Neutrophil (primary cell): ENCODE measurements around the gene ACAD11.
A peak's percentile ranks its signal among the peaks of the same experiment; 100 is the strongest.

ENCODE experiments used
- H3K27ac ChIP-seq: fragments of 200-600 bp; sonication (generic); 2 replicates; pipeline ENCODE4 v1.5.1; 2016; ENCODE audit warnings: mild to moderate bottlenecking, moderate library complexity
- H3K27me3 ChIP-seq: fragments of 200-600 bp; sonication (generic); 2 replicates; pipeline ENCODE4 v1.6.0; 2016; ENCODE audit warnings: mild to moderate bottlenecking
- H3K36me3 ChIP-seq: fragments of 200-600 bp; sonication (generic); 2 replicates; pipeline ENCODE4 v1.5.1; 2017
- H3K4me1 ChIP-seq, 2 experiments: fragments of 200-600 bp in 1 of 2; sonication (generic) in 1 of 2; 1 replicate in 1 of 2; 2 replicates in 1 of 2; pipeline versions ENCODE4 v1.5.1 to v1.6.1; 2013 to 2016; ENCODE audit warnings: low read depth in 1 of 2, low read length in 1 of 2, mild to moderate bottlenecking in 1 of 2, moderate library complexity in 1 of 2; ENCODE audit not compliant: control insufficient read depth in 1 of 2, insufficient read depth in 1 of 2
- H3K4me3 ChIP-seq, 2 experiments: fragments of 200-600 bp in 1 of 2; sonication (generic) in 1 of 2; 1 replicate in 1 of 2; 2 replicates in 1 of 2; pipeline ENCODE4 v1.5.1; 2013 to 2016; ENCODE audit warnings: low read depth in 1 of 2, low read length in 1 of 2, mild to moderate bottlenecking in 1 of 2, moderate library complexity in 1 of 2
- H3K9me3 ChIP-seq: fragments of 200-600 bp; sonication (generic); 2 replicates; pipeline ENCODE4 v1.5.1; 2016
- CTCF ChIP-seq: fragments of 200-600 bp; sonication (generic); IDR thresholded peaks from 2 replicates; pipeline ENCODE4 v1.5.1; 2016; ENCODE audit warnings: antibody characterized with exemption

The ACAD11 gene, protein sequence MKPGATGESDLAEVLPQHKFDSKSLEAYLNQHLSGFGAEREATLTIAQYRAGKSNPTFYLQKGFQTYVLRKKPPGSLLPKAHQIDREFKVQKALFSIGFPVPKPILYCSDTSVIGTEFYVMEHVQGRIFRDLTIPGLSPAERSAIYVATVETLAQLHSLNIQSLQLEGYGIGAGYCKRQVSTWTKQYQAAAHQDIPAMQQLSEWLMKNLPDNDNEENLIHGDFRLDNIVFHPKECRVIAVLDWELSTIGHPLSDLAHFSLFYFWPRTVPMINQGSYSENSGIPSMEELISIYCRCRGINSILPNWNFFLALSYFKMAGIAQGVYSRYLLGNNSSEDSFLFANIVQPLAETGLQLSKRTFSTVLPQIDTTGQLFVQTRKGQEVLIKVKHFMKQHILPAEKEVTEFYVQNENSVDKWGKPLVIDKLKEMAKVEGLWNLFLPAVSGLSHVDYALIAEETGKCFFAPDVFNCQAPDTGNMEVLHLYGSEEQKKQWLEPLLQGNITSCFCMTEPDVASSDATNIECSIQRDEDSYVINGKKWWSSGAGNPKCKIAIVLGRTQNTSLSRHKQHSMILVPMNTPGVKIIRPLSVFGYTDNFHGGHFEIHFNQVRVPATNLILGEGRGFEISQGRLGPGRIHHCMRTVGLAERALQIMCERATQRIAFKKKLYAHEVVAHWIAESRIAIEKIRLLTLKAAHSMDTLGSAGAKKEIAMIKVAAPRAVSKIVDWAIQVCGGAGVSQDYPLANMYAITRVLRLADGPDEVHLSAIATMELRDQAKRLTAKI

GRCh38 chr3:132659365-132660051 lies at the start of gene ACAD11:
TSS of gene ACAD11 (minus strand) at chr3:132659809. CDS start at chr3:132659751, 58 bp downstream.
- peak within 1 kb of the TSS; percentile 80 for H3K4me3 ChIP-seq
- H3K36me3 ChIP-seq = no peaks in the 10 kb centered on the region
- H3K27me3 ChIP-seq = no peaks in the 10 kb centered on the region
- H3K4me1 ChIP-seq = peaks cover 26 to 30% of the 10 kb centered on the region in 2 experiments
- H3K9me3 ChIP-seq = no peaks in the 10 kb centered on the region
- peak within 1 kb of the TSS; percentile 82 for H3K27ac ChIP-seq
- TF ChIP-seq CTCF = no peak

- H3K36me3 ChIP-seq = peaks cover 90% of the 10 kb centered on the region
- no peaks in the 10 kb centered on the region for H3K27me3 ChIP-seq
- no peak overlapping the region for H3K4me3 ChIP-seq
- no peak overlapping the region for H3K27ac ChIP-seq
- H3K9me3 ChIP-seq = no peaks in the 10 kb centered on the region
- no peak for TF ChIP-seq CTCF
- no peaks in the 10 kb centered on the region for H3K4me1 ChIP-seq
These were observed 44.1 kb upstream of the ACAD11 start for GRCh38 chr3:132703733-132704132.

DNA sequence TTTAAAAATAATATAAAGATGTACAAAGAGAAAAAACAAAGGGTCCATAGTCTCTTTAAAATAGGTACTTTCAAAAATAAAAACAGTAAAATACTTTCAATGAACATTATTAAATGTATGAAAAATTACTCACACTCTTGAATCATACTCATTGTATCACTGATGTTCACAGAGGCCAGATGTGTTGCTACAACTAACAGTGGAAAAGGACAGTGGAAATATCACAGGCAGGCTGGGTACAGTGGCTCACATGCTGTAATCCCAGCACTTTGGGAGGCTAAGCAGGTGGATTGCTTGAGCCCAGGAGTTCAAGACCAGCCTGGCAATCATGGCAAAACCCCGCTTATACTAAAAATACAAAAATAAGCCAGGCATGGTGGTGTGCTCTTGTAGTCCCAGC lies 35.8 kb upstream of the ACAD11 start:
- no peaks in the 10 kb centered on the region for H3K27me3 ChIP-seq
- H3K36me3 ChIP-seq = peaks cover 93% of the 10 kb centered on the region
- H3K9me3 ChIP-seq = no peaks in the 10 kb centered on the region
- no peak overlapping the region for H3K4me3 ChIP-seq
- no peaks in the 10 kb centered on the region for H3K4me1 ChIP-seq
- no peak for TF ChIP-seq CTCF
- H3K27ac ChIP-seq = no peak overlapping the region

- H3K27ac ChIP-seq = no peak overlapping the region
- peaks cover 93% of the 10 kb centered on the region for H3K36me3 ChIP-seq
- no peak overlapping the region for H3K4me3 ChIP-seq
- TF ChIP-seq CTCF = no peak
- no peaks in the 10 kb centered on the region for H3K9me3 ChIP-seq
- H3K27me3 ChIP-seq = no peaks in the 10 kb centered on the region
- H3K4me1 ChIP-seq = no peaks in the 10 kb centered on the region
These were observed 35.4 kb upstream of the ACAD11 start for GRCh38 chr3:132694991-132695390.

- H3K4me3 ChIP-seq = no peak overlapping the region
- H3K27me3 ChIP-seq = no peaks in the 10 kb centered on the region
- H3K27ac ChIP-seq = no peak overlapping the region
- no peaks in the 10 kb centered on the region for H3K4me1 ChIP-seq
- TF ChIP-seq CTCF = no peak
- H3K36me3 ChIP-seq = peaks cover 88% of the 10 kb centered on the region
- no peaks in the 10 kb centered on the region for H3K9me3 ChIP-seq
These were observed 30.4 kb upstream of the ACAD11 start for GRCh38 chr3:132690040-132690439.
